Measurements from ENCODE around the gene STARD10. TPM values are rescaled to one million over a fixed set of nuclear protein-coding genes. Genes with fewer than 3 reads are reported as not detected.

The STARD10 gene
- total RNA-seq, 2 experiments from 2014 or later = 8.1 to 8.6 TPM

DNA sequence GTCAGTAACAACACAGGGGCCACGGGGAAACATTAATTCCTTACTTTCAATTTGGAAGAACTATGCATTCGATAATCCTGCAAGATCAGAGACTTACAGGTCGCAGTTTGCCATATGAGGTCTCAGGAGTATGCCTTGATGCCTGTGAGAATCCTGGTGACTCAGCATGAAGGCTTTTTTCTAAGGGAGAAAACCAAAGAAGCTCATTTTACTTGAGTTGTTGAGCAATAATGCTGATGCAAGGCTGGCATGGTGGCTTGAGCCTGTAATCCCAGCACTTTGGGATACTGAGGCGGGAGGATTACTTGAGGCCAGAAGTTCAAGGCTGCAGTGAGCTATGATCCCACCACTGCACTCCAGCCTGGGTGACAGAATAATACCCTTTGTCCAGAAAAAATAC lies 46.9 kb upstream of the STARD10 start:
- ChIA-PET POLR2A (interaction anchor here (0.8 to 1.9 kb wide), 3 partner anchors 9 to 104 kb away, joined by 3 to 7 read pairs (median 3); no protein-coding TSS in a partner anchor), CTCF (interaction anchor here (0.8 to 1.9 kb wide), 8 partner anchors 9 to 449 kb away, joined by 3 to 12 read pairs (median 5); no protein-coding TSS in a partner anchor)
- DNase-seq = no peak
- intact Hi-C loops (cut with micrococcal nuclease) = no loop called here
- no peaks in the 10 kb centered on the region for H3K4me1 Mint-ChIP-seq (ENCODE audit: low read depth)
- peaks cover 4% of the 10 kb centered on the region for H3K36me3 Mint-ChIP-seq (ENCODE audit: low read depth)
- TF ChIP-seq, protein P1, sequence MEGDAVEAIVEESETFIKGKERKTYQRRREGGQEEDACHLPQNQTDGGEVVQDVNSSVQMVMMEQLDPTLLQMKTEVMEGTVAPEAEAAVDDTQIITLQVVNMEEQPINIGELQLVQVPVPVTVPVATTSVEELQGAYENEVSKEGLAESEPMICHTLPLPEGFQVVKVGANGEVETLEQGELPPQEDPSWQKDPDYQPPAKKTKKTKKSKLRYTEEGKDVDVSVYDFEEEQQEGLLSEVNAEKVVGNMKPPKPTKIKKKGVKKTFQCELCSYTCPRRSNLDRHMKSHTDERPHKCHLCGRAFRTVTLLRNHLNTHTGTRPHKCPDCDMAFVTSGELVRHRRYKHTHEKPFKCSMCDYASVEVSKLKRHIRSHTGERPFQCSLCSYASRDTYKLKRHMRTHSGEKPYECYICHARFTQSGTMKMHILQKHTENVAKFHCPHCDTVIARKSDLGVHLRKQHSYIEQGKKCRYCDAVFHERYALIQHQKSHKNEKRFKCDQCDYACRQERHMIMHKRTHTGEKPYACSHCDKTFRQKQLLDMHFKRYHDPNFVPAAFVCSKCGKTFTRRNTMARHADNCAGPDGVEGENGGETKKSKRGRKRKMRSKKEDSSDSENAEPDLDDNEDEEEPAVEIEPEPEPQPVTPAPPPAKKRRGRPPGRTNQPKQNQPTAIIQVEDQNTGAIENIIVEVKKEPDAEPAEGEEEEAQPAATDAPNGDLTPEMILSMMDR (IDR thresholded peaks at IDR 0.05) = no peak
- H3K9me3 Mint-ChIP-seq = no peaks in the 10 kb centered on the region
- H3K4me3 Mint-ChIP-seq = no peak overlapping the region
- H3K27me3 Mint-ChIP-seq = no peaks in the 10 kb centered on the region
- no peak overlapping the region for H3K27ac Mint-ChIP-seq
- ATAC-seq = no peak

DNA sequence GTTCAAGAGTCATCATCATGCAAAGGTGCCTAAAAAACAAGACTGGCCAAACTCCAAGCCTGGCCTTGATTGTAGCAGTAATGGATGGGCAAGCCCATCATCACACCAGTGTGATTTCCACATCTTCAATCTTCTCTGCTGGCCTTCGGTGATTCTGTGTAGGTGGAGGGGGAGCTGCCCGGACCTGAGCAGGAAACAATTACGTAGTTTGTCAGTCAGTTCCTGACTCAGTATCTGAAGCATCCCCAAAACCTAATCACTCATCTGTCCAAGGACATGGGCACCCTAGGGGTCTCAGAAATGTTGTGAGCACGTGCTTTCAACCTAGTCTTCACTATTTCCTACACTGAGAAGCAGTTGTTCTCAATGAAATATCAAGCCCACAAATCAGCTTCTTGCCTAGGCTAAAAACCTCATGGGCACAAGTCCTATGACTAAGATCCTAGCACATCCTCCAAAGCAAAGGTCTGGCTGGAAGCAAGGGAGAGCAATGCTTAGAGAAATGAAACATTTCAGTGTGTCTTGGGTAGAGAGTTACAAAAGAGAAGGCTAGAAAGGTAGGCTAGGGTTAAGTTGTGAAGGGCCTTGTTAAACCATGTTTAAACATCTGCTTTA lies 45.0 kb upstream of the STARD10 start:
- TF ChIP-seq, protein P1 (IDR thresholded peaks at IDR 0.05) = no peak
- ATAC-seq (no peak), DNase-seq (no peak)
- POLR2A ChIA-PET = interaction anchor here (1.0 kb wide), 1 partner anchor 23 kb away, joined by 4 read pairs; no protein-coding TSS in a partner anchor
- Mint-ChIP-seq H3K4me3 (no peak overlapping the region), H3K27ac (peak overlapping the region; percentile 13), H3K4me1 (ENCODE audit: low read depth) (peaks cover 7% of the 10 kb centered on the region), H3K27me3 (no peaks in the 10 kb centered on the region), H3K36me3 (ENCODE audit: low read depth) (peaks cover 4% of the 10 kb centered on the region), H3K9me3 (no peaks in the 10 kb centered on the region)
- intact Hi-C loops (cut with micrococcal nuclease) = loop anchor here (10.0 kb wide), 1 partner anchor 346 kb away; no protein-coding TSS in a partner anchor
- CTCF ChIA-PET = interaction anchor here (2.1 kb wide), 1 partner anchor 339 kb away, joined by 5 read pairs; no protein-coding TSS in a partner anchor

DNA sequence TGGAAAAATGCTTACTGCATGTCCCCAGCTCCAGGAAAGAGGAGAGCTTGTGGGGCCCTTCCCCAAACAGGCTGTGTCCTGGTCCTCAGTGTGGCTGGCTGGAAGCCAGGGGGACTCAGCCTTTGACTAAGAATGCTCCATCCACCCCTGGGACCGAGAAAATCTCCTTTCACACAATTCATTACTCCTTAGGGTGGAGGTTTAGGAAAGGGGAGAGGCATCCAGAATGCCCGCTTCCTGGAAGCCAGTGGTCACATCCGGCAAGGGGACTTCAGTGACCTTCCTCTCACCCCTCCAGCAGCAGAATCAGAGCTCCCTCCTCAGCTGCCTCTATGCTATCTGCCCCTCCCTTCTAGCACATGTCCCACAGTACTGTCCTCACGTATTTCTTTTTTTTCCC lies 42.3 kb upstream of the STARD10 start:
- intact Hi-C loops (cut with micrococcal nuclease) = loop anchor here (10.0 kb wide), 1 partner anchor 349 kb away; no protein-coding TSS in a partner anchor
- no peaks in the 10 kb centered on the region for H3K27me3 Mint-ChIP-seq
- ATAC-seq = no peak

DNA sequence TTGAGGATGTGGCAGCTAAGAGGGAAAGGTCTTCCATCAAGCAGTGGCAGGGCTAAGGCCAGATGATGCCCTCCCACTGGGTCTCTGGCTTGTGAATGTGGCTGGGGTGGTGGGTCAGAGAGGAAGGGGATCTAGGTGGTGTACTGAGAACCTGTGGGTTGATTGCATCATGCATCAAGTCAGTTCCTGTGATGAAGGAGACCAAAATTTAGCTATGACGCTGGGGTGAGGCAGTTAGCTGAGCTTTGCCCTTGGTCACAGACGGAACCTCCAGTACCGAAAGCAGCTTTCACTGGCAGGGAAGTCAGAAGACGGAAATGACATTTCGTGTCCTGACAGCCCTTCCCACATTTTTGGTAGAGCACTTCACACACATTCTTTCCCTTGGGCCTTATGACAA lies 41.1 kb upstream of the STARD10 start:
- TF ChIP-seq, protein P1 (IDR thresholded peaks at IDR 0.05) = no peak
- POLR2A ChIA-PET = interaction anchor here (0.7 to 1.2 kb wide), 4 partner anchors 10 to 150 kb away, joined by 3 read pairs; no protein-coding TSS in a partner anchor
- intact Hi-C loops (cut with micrococcal nuclease) = loop anchor here (10.0 kb wide), 1 partner anchor 350 kb away; no protein-coding TSS in a partner anchor
- H3K9me3 Mint-ChIP-seq = no peaks in the 10 kb centered on the region
- H3K4me3 Mint-ChIP-seq = no peak overlapping the region
- H3K4me1 Mint-ChIP-seq (ENCODE audit: low read depth) = peaks cover 7% of the 10 kb centered on the region
- DNase-seq (no peak), ATAC-seq (no peak)
- no peaks in the 10 kb centered on the region for H3K27me3 Mint-ChIP-seq
- CTCF ChIA-PET = interaction anchor here (0.7 to 2.1 kb wide), 4 partner anchors 22 to 343 kb away, joined by 3 to 5 read pairs (median 4); no protein-coding TSS in a partner anchor
- H3K36me3 Mint-ChIP-seq (ENCODE audit: low read depth) = peaks cover 6% of the 10 kb centered on the region
- H3K27ac Mint-ChIP-seq = peak overlapping the region; percentile 75

More for the DNA sequence above, 42.3 kb upstream of the STARD10 start:
- no peak for DNase-seq
- CTCF ChIA-PET = interaction anchor here (0.7 to 1.0 kb wide), 2 partner anchors 14 to 341 kb away, joined by 3 to 4 read pairs; no protein-coding TSS in a partner anchor
- H3K9me3 Mint-ChIP-seq = no peaks in the 10 kb centered on the region
- H3K4me1 Mint-ChIP-seq (ENCODE audit: low read depth) = peaks cover 7% of the 10 kb centered on the region
- POLR2A ChIA-PET = interaction anchor here (1.2 to 1.3 kb wide), 2 partner anchors 11 to 342 kb away, joined by 3 read pairs; no protein-coding TSS in a partner anchor
- TF ChIP-seq, protein P1 (IDR thresholded peaks at IDR 0.05) = no peak
- H3K4me3 Mint-ChIP-seq = no peak overlapping the region
- peak overlapping the region; percentile 44 for H3K27ac Mint-ChIP-seq
- peaks cover 6% of the 10 kb centered on the region for H3K36me3 Mint-ChIP-seq (ENCODE audit: low read depth)
